GF-D8 (cell line): Measurements from ENCODE around the gene SLC12A3.

Source experiments
- DNase-seq: peaks from one replicate; lab custom pipeline; 2025; lab: John Stamatoyannopoulos, UW

Gene SLC12A3

GRCh38 chr16:56891685-56892084 lies 26.7 kb downstream of the SLC12A3 start:
- DNase-seq = no peak

- no peak for DNase-seq
Measured at GRCh38 chr16:56892705-56893104, 27.7 kb downstream of the SLC12A3 start.

GRCh38 chr16:56894331-56894917 lies 29.4 kb downstream of the SLC12A3 start:
- DNase-seq = no peak

- no peak for DNase-seq
Measured at GRCh38 chr16:56895813-56896212, 30.8 kb downstream of the SLC12A3 start.

GRCh38 chr16:56896244-56896643 lies 31.2 kb downstream of the SLC12A3 start:
- no peak for DNase-seq

GRCh38 chr16:56897026-56897799 lies 32.2 kb downstream of the SLC12A3 start:
- DNase-seq = no peak

GRCh38 chr16:56898847-56899246 lies 33.8 kb downstream of the SLC12A3 start:
- no peak for DNase-seq

- DNase-seq = no peak
Measured at GRCh38 chr16:56903866-56904265, 38.9 kb downstream of the SLC12A3 start.

GRCh38 chr16:56907401-56907800 lies 42.4 kb downstream of the SLC12A3 start:
- no peak for DNase-seq

- no peak for DNase-seq
Measured at GRCh38 chr16:56909527-56909979, 44.5 kb downstream of the SLC12A3 start.

- DNase-seq = no peak
Measured at GRCh38 chr16:56910112-56910511, 45.1 kb downstream of the SLC12A3 start.

- DNase-seq = peak; percentile 61
Measured at GRCh38 chr16:56910654-56911539, 45.9 kb downstream of the SLC12A3 start.

GRCh38 chr16:56911771-56912571 lies 47.0 kb downstream of the SLC12A3 start:
- no peak for DNase-seq

- no peak for DNase-seq
Measured at GRCh38 chr16:56912746-56913708, 48.0 kb downstream of the SLC12A3 start.

GRCh38 chr16:56914896-56915295 lies 49.9 kb downstream of the SLC12A3 start:
- no peak for DNase-seq

GRCh38 chr16:56915336-56916119 lies 50.5 kb downstream of the SLC12A3 start:
- DNase-seq = no peak

GRCh38 chr16:56916571-56917403 lies 51.8 kb downstream of the SLC12A3 start:
- DNase-seq = no peak

- no peak for DNase-seq
Measured at GRCh38 chr16:56918467-56919012, 53.5 kb downstream of the SLC12A3 start.
